Activated naive CD8-positive, alpha-beta T cell treated with anti-CD3 and anti-CD28 coated beads, Interleukin-2, amount 50 U/mL, for 24 hours (primary cell): ENCODE results near the gene BICC1.
"Not testable (repeated sequence)": the region's sequence is repeated elsewhere in the genome, so short reads cannot be mapped to it uniquely, and the experiment has no call there.

Source experiments
- ATAC-seq: fragments of 150-1000 bp; cut with Tn5 transposase; one replicate; pipeline ENCODE4 v1.10.0; 2021
- DNase-seq: peaks from one replicate; pipeline ENCODE4 v3.0.0; 2021
- H3K27ac Mint-ChIP-seq: one replicate; pipeline ENCODE4 v1.8.0; 2021; ENCODE audit warnings: mild to moderate bottlenecking, mixed read lengths
- H3K27me3 Mint-ChIP-seq: one replicate; pipeline ENCODE4 v1.8.0; 2021; ENCODE audit warnings: mixed read lengths
- H3K36me3 Mint-ChIP-seq: one replicate; pipeline ENCODE4 v1.8.0; 2021; ENCODE audit warnings: low read depth, mixed read lengths
- H3K4me1 Mint-ChIP-seq: one replicate; pipeline ENCODE4 v1.8.0; 2021; ENCODE audit warnings: mixed read lengths
- H3K4me3 Mint-ChIP-seq: one replicate; pipeline ENCODE4 v1.8.0; 2021; ENCODE audit warnings: mild to moderate bottlenecking, moderate library complexity, mixed read lengths
- H3K9me3 Mint-ChIP-seq: one replicate; pipeline ENCODE4 v1.8.0; 2021; ENCODE audit warnings: mixed read lengths

The BICC1 gene

GRCh38 chr10:58590152-58590840 is 77.6 kb downstream of the BICC1 start:
- Mint-ChIP-seq H3K27ac (no peak overlapping the region), H3K27me3 (peaks cover 1% of the 10 kb centered on the region), H3K36me3 (no peaks in the 10 kb centered on the region), H3K4me3 (no peak overlapping the region), H3K9me3 (no peaks in the 10 kb centered on the region), H3K4me1 (no peaks in the 10 kb centered on the region)
- no peak for ATAC-seq
- DNase-seq: no peak

GRCh38 chr10:58590924-58591323 is 78.3 kb downstream of the BICC1 start:
- DNase-seq (no peak), ATAC-seq (no peak)
- Mint-ChIP-seq H3K4me3 (no peak overlapping the region), H3K4me1 (no peaks in the 10 kb centered on the region), H3K27ac (no peak overlapping the region), H3K27me3 (peaks cover 1% of the 10 kb centered on the region), H3K9me3 (no peaks in the 10 kb centered on the region), H3K36me3 (no peaks in the 10 kb centered on the region)

GRCh38 chr10:58593008-58593407 is 80.3 kb downstream of the BICC1 start:
- Mint-ChIP-seq H3K4me1 (no peaks in the 10 kb centered on the region), H3K27me3 (peaks cover 1% of the 10 kb centered on the region), H3K4me3 (no peak overlapping the region), H3K9me3 (peaks cover 12% of the 10 kb centered on the region), H3K27ac (no peak overlapping the region), H3K36me3 (no peaks in the 10 kb centered on the region)
- ATAC-seq (no peak), DNase-seq (no peak)

GRCh38 chr10:58597211-58597610 is 84.5 kb downstream of the BICC1 start:
- H3K27ac Mint-ChIP-seq, ATAC-seq, H3K36me3 Mint-ChIP-seq, H3K4me1 Mint-ChIP-seq, H3K4me3 Mint-ChIP-seq, DNase-seq, H3K27me3 Mint-ChIP-seq: not testable (repeated sequence)
- peaks cover 17% of the 10 kb centered on the region for H3K9me3 Mint-ChIP-seq

- H3K36me3 Mint-ChIP-seq: no peaks in the 10 kb centered on the region
- H3K4me3 Mint-ChIP-seq: no peak overlapping the region
- DNase-seq (no peak), ATAC-seq (no peak)
- H3K27me3 Mint-ChIP-seq: no peaks in the 10 kb centered on the region
- H3K9me3 Mint-ChIP-seq: peaks cover 17% of the 10 kb centered on the region
- no peak overlapping the region for H3K27ac Mint-ChIP-seq
- H3K4me1 Mint-ChIP-seq: no peaks in the 10 kb centered on the region
Measured at GRCh38 chr10:58599927-58600553, 87.4 kb downstream of the BICC1 start.

GRCh38 chr10:58608351-58608750 is 95.7 kb downstream of the BICC1 start:
- H3K4me3 Mint-ChIP-seq: no peak overlapping the region
- no peak overlapping the region for H3K27ac Mint-ChIP-seq
- H3K9me3 Mint-ChIP-seq: no peaks in the 10 kb centered on the region
- H3K36me3 Mint-ChIP-seq: no peaks in the 10 kb centered on the region
- no peaks in the 10 kb centered on the region for H3K4me1 Mint-ChIP-seq
- DNase-seq: no peak
- ATAC-seq: no peak
- H3K27me3 Mint-ChIP-seq: no peaks in the 10 kb centered on the region

- no peaks in the 10 kb centered on the region for H3K27me3 Mint-ChIP-seq
Measured at GRCh38 chr10:58608826-58609531, 96.3 kb downstream of the BICC1 start.

GRCh38 chr10:58609532-58610150 is 97.0 kb downstream of the BICC1 start:
- H3K9me3 Mint-ChIP-seq: no peaks in the 10 kb centered on the region
- no peak for DNase-seq
- no peaks in the 10 kb centered on the region for H3K36me3 Mint-ChIP-seq
- no peaks in the 10 kb centered on the region for H3K27me3 Mint-ChIP-seq
- ATAC-seq: no peak
- no peak overlapping the region for H3K4me3 Mint-ChIP-seq
- no peaks in the 10 kb centered on the region for H3K4me1 Mint-ChIP-seq
- H3K27ac Mint-ChIP-seq: no peak overlapping the region

More at GRCh38 chr10:58608826-58609531, 96.3 kb downstream of the BICC1 start:
- Mint-ChIP-seq H3K4me1 (no peaks in the 10 kb centered on the region), H3K9me3 (no peaks in the 10 kb centered on the region), H3K27ac (no peak overlapping the region), H3K4me3 (no peak overlapping the region), H3K36me3 (no peaks in the 10 kb centered on the region)
- ATAC-seq (no peak), DNase-seq (no peak)

- Mint-ChIP-seq H3K27me3 (no peaks in the 10 kb centered on the region), H3K27ac (no peak overlapping the region), H3K4me3 (no peak overlapping the region), H3K36me3 (no peaks in the 10 kb centered on the region), H3K9me3 (no peaks in the 10 kb centered on the region), H3K4me1 (no peaks in the 10 kb centered on the region)
- ATAC-seq: no peak
- DNase-seq: no peak
Measured at GRCh38 chr10:58615237-58615935, 102.7 kb downstream of the BICC1 start.

GRCh38 chr10:58618158-58618676 is 105.5 kb downstream of the BICC1 start:
- H3K9me3 Mint-ChIP-seq: no peaks in the 10 kb centered on the region
- H3K36me3 Mint-ChIP-seq: no peaks in the 10 kb centered on the region
- DNase-seq: no peak
- no peaks in the 10 kb centered on the region for H3K4me1 Mint-ChIP-seq
- H3K4me3 Mint-ChIP-seq: no peak overlapping the region
- H3K27ac Mint-ChIP-seq: no peak overlapping the region
- no peak for ATAC-seq
- H3K27me3 Mint-ChIP-seq: no peaks in the 10 kb centered on the region

GRCh38 chr10:58621379-58622077 is 108.9 kb downstream of the BICC1 start:
- DNase-seq: no peak
- no peak for ATAC-seq
- H3K4me1 Mint-ChIP-seq: no peaks in the 10 kb centered on the region
- H3K27me3 Mint-ChIP-seq: no peaks in the 10 kb centered on the region
- no peak overlapping the region for H3K27ac Mint-ChIP-seq
- H3K4me3 Mint-ChIP-seq: no peak overlapping the region
- H3K9me3 Mint-ChIP-seq: no peaks in the 10 kb centered on the region
- no peaks in the 10 kb centered on the region for H3K36me3 Mint-ChIP-seq

- no peak overlapping the region for H3K27ac Mint-ChIP-seq
Measured at GRCh38 chr10:58622246-58622645, 109.6 kb downstream of the BICC1 start.

GRCh38 chr10:58625070-58625469 is 112.4 kb downstream of the BICC1 start:
- no peaks in the 10 kb centered on the region for H3K36me3 Mint-ChIP-seq
- H3K4me1 Mint-ChIP-seq: no peaks in the 10 kb centered on the region
- ATAC-seq: no peak
- no peaks in the 10 kb centered on the region for H3K27me3 Mint-ChIP-seq
- no peak overlapping the region for H3K4me3 Mint-ChIP-seq
- H3K27ac Mint-ChIP-seq: no peak overlapping the region
- no peaks in the 10 kb centered on the region for H3K9me3 Mint-ChIP-seq
- no peak for DNase-seq

More at GRCh38 chr10:58622246-58622645, 109.6 kb downstream of the BICC1 start:
- Mint-ChIP-seq H3K27me3 (no peaks in the 10 kb centered on the region), H3K9me3 (no peaks in the 10 kb centered on the region), H3K4me3 (no peak overlapping the region), H3K36me3 (no peaks in the 10 kb centered on the region), H3K4me1 (no peaks in the 10 kb centered on the region)
- no peak for ATAC-seq
- DNase-seq: no peak

- no peaks in the 10 kb centered on the region for H3K9me3 Mint-ChIP-seq
- H3K36me3 Mint-ChIP-seq: no peaks in the 10 kb centered on the region
- no peak for DNase-seq
- no peak overlapping the region for H3K27ac Mint-ChIP-seq
- no peak overlapping the region for H3K4me3 Mint-ChIP-seq
- no peak for ATAC-seq
- no peaks in the 10 kb centered on the region for H3K4me1 Mint-ChIP-seq
- H3K27me3 Mint-ChIP-seq: peaks cover 2% of the 10 kb centered on the region
Measured at GRCh38 chr10:58627392-58627791, 114.7 kb downstream of the BICC1 start.
